PC-9 (cell line): Measurements from ENCODE around the gene LARP4B. TPM values are rescaled to one million over a fixed set of nuclear protein-coding genes. Genes with fewer than 3 reads are reported as not detected.

Experiments
- BruUV-seq: library from RNA; stranded (reverse); fragments of 400-500 nt; replicated peaks from 2 replicates; lab custom pipeline; 2021; lab: Mats Ljungman, UMichigan
- CTCF ChIA-PET: fragments of 300-600 bp; sonication (Branson Sonifier 250); formaldehyde crosslinking; loops from one replicate; lab custom pipeline; 2022; ENCODE audit warnings: antibody characterized with exemption; lab: Charles Lee
- POLR2A ChIA-PET: fragments of 300-600 bp; sonication (Branson Sonifier 250); formaldehyde crosslinking; loops from one replicate; lab custom pipeline; 2022; ENCODE audit warnings: antibody characterized with exemption; ENCODE audit not compliant: unreplicated experiment; lab: Charles Lee
- DNase-seq, 2 experiments: peaks; one replicate each; pipeline versions ENCODE4 v3.0.0 to v3.0.0-alpha.2; 2015 to 2022; ENCODE audit warnings: mixed read lengths in 1 of 2
- H2AFZ ChIP-seq: fragments of 200-600 bp; sonication (generic); 2 replicates; pipeline ENCODE4 v1.8.1; 2017; ENCODE audit warnings: antibody characterized with exemption
- H3F3A ChIP-seq: fragments of 200-600 bp; sonication (generic); 2 replicates; pipeline ENCODE4 v1.8.1; 2017; ENCODE audit warnings: antibody characterized with exemption, mild to moderate bottlenecking, low read depth; ENCODE audit not compliant: insufficient read depth
- H3K27ac ChIP-seq: fragments of 200-600 bp; sonication (generic); 2 replicates; pipeline ENCODE4 v1.6.1; 2016; ENCODE audit warnings: mixed run types
- H3K27me3 ChIP-seq: fragments of 200-600 bp; sonication (generic); 2 replicates; pipeline ENCODE4 v1.6.1; 2016; ENCODE audit warnings: low read depth, mixed run types; ENCODE audit not compliant: insufficient read depth
- H3K36me3 ChIP-seq: fragments of 200-600 bp; sonication (generic); 2 replicates; pipeline ENCODE4 v1.6.1; 2016; ENCODE audit warnings: low read depth, mixed run types
- H3K4me1 ChIP-seq: fragments of 200-600 bp; sonication (generic); replicated peaks from 2 replicates; pipeline ENCODE4 v1.6.1; 2016; ENCODE audit warnings: mixed run types; ENCODE audit not compliant: insufficient read depth
- H3K4me2 ChIP-seq: fragments of 200-600 bp; sonication (generic); 2 replicates; pipeline ENCODE4 v1.6.1; 2017; ENCODE audit warnings: mixed run types
- H3K4me3 ChIP-seq: fragments of 200-600 bp; sonication (generic); 2 replicates; pipeline ENCODE4 v1.6.1; 2016; ENCODE audit warnings: mixed run types
- H3K79me2 ChIP-seq: fragments of 200-600 bp; sonication (generic); 2 replicates; pipeline ENCODE4 v1.6.1; 2017; ENCODE audit warnings: low read depth, mixed run types
- H3K9me2 ChIP-seq: fragments of 200-600 bp; sonication (generic); 2 replicates; pipeline ENCODE4 v1.8.1; 2017; ENCODE audit warnings: mild to moderate bottlenecking; ENCODE audit not compliant: insufficient read depth
- H3K9me3 ChIP-seq: fragments of 200-600 bp; sonication (generic); 2 replicates; pipeline ENCODE4 v1.8.1; 2016; ENCODE audit warnings: low read depth; ENCODE audit not compliant: insufficient read depth
- H4K20me1 ChIP-seq: fragments of 200-600 bp; sonication (generic); 2 replicates; pipeline ENCODE4 v1.8.1; 2017; ENCODE audit not compliant: insufficient read depth
- EZH2 ChIP-seq: fragments of 200-600 bp; sonication (generic); IDR thresholded peaks from 2 replicates; pipeline ENCODE4 v1.8.0; 2017; ENCODE audit warnings: antibody characterized with exemption, low read depth
- intact Hi-C: fragments of 100-400 bp; cut with micrococcal nuclease; formaldehyde crosslinking; loops from one replicate; pipeline ENCODE4 v1.10.0; 2022; ENCODE audit not compliant: unreplicated experiment
- total RNA-seq: library from RNA; stranded (reverse); gene quantifications from 2 replicates; pipeline ENCODE4 v1.2.3, GENCODE V29; 2021
- TF ChIP-seq, protein P1 (sequence below): fragments of 200-600 bp; sonication (generic); conservative IDR thresholded peaks from 2 replicates; pipeline ENCODE4 v1.6.1; 2017; ENCODE audit warnings: mixed run types, antibody characterized with exemption, mild to moderate bottlenecking, moderate library complexity

LARP4B gene
- total RNA-seq, 1 experiment from 2014 or later: 93.4 TPM

DNA sequence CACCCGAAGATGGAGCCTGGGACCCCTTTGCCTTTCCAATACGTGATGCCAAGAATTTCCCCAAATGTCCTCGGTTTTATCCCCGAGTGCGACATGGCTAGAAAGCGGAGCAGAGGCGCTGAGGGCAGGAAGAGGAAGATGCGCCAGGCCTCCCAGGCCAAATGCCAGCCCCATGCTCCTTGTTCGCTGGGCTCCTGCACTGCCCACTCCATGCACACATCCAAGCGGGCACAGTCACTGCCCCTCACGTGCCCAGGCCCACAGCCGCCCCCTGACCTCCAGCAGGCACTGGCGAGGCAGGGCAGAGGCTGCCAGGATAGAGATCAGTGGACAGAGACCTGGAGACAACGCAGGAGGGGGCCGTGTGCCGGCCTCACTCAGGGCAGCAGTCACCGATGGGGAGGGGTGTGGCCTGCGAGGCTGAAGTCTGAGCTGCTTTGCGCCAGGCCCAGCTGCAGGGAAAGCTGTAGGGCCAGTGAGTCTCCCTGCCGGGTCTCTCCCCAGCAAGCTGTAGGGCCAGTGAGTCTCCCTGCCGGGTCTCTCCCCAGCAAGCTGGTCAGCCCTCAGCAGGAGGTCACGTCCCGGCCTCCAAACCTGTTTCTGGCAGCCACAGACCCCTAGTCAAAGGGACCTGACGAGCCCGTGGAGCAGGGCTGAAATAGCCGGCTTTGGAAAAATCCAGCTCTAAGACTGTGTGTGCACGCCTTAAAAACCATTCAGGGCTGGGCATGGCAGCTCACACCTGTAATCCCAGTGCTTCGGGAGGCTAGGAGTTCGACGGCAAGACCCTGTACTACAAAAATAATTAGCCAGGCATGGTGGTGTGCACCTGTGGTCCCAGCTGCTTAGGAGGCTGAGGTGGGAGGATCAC is 141.4 kb downstream of the LARP4B start:
- ChIA-PET CTCF (no interaction called here), POLR2A (no interaction called here)
- H3F3A ChIP-seq: 0 out of 2 replicates have a peak, but pooled peaks cover 3% of the 10 kb centered on the region
- no peak for TF ChIP-seq EZH2
- TF ChIP-seq, protein P1, sequence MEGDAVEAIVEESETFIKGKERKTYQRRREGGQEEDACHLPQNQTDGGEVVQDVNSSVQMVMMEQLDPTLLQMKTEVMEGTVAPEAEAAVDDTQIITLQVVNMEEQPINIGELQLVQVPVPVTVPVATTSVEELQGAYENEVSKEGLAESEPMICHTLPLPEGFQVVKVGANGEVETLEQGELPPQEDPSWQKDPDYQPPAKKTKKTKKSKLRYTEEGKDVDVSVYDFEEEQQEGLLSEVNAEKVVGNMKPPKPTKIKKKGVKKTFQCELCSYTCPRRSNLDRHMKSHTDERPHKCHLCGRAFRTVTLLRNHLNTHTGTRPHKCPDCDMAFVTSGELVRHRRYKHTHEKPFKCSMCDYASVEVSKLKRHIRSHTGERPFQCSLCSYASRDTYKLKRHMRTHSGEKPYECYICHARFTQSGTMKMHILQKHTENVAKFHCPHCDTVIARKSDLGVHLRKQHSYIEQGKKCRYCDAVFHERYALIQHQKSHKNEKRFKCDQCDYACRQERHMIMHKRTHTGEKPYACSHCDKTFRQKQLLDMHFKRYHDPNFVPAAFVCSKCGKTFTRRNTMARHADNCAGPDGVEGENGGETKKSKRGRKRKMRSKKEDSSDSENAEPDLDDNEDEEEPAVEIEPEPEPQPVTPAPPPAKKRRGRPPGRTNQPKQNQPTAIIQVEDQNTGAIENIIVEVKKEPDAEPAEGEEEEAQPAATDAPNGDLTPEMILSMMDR: no peak
- intact Hi-C loops: loop anchor here (1.0 to 5.0 kb wide), 2 partner anchors 203 to 279 kb away; no protein-coding TSS in a partner anchor
- H4K20me1 ChIP-seq: no peaks in the 10 kb centered on the region
- no peaks in the 10 kb centered on the region for H3K4me1 ChIP-seq
- BruUV-seq: no TSS peak
- H3K79me2 ChIP-seq: no peaks in the 10 kb centered on the region
- H3K4me2 ChIP-seq: no peak overlapping the region
- H3K27ac ChIP-seq: no peak overlapping the region
- no peaks in the 10 kb centered on the region for H3K9me2 ChIP-seq
- no peaks in the 10 kb centered on the region for H3K36me3 ChIP-seq
- no peaks in the 10 kb centered on the region for H3K9me3 ChIP-seq
- DNase-seq: no peak
- no peaks in the 10 kb centered on the region for H3K27me3 ChIP-seq
- no peak overlapping the region for H3K4me3 ChIP-seq
- H2AFZ ChIP-seq: no peak overlapping the region

DNA sequence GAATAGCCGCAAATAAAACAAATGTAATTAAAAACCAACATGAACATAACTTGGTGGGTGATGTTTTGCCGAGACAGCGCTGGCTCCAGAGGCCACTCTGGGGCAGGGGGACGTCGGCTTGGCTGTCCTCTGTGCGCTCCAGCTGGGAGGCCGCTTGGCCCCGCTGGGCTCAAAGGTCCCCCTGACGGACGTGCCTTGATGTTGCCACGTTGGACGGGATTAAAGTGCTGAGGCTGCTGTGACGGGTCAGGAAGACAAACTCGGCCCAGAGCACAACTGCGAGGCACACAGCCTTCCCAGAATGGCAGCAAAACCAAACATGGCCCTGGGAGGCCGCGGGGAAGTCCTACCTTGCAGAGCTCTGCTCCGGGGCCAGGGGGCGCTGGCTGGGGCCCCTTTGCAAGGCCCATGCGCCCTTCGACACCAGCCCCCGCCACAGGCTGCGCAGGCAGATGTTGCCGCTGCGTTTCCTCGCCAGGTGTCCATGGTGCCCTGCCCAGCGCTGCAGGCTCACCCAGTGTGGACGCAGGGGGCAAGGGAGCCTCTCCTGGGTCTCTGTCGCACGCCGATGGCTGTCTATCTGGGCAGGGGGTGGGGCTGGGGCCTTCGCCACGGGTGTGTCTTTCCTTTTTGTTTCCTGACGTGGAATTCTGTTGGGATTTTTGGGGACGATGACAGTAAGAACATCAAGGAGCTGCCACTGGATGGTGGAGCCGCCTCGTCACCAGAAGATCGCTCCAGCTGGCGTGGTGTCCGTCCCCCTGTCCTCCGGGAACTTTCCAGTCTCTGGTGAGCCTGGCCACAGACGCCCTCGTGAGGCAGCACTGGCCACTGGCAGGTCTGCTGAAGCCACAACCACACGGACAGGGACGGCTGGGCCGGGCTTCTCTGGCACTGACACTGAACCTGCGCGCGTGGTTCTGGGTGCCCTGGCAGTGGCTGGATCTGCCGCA is 142.4 kb downstream of the LARP4B start:
- no peak overlapping the region for H3K27ac ChIP-seq
- H3K4me2 ChIP-seq: no peak overlapping the region
- intact Hi-C loops: loop anchor here (1.0 to 5.0 kb wide), 2 partner anchors 202 to 278 kb away; no protein-coding TSS in a partner anchor
- H3K9me3 ChIP-seq: no peaks in the 10 kb centered on the region
- BruUV-seq: no TSS peak
- no peaks in the 10 kb centered on the region for H3K9me2 ChIP-seq
- ChIA-PET POLR2A (interaction anchor here (0.6 kb wide), 1 partner anchor 12 kb away, joined by 3 read pairs; no protein-coding TSS in a partner anchor), CTCF (interaction anchor here (0.6 kb wide), 1 partner anchor 224 kb away, joined by 3 read pairs; no protein-coding TSS in a partner anchor)
- H3K4me1 ChIP-seq: no peaks in the 10 kb centered on the region
- H2AFZ ChIP-seq: no peak overlapping the region
- TF ChIP-seq, protein P1: no peak
- TF ChIP-seq EZH2: no peak
- H3F3A ChIP-seq: 0 out of 2 replicates have a peak, but pooled peaks cover 3% of the 10 kb centered on the region
- H3K36me3 ChIP-seq: no peaks in the 10 kb centered on the region
- no peaks in the 10 kb centered on the region for H3K27me3 ChIP-seq
- DNase-seq: peak in 1 of 2 experiments; percentile 55
- H4K20me1 ChIP-seq: no peaks in the 10 kb centered on the region
- no peaks in the 10 kb centered on the region for H3K79me2 ChIP-seq
- H3K4me3 ChIP-seq: no peak overlapping the region
